GM21360 (cell line): ENCODE data around the gene DEPDC1.
A peak's percentile ranks its signal among the peaks of the same experiment; 100 is the strongest.
"Not testable (repeated sequence)": the region's sequence is repeated elsewhere in the genome, so short reads cannot be mapped to it uniquely, and the experiment has no call there.

Experiments
- ATAC-seq: cut with Tn5 transposase; IDR thresholded peaks from one replicate; pipeline ENCODE4 v1.9.1; 2021; ENCODE audit warnings: mild to moderate bottlenecking, moderate library complexity; ENCODE audit not compliant: unreplicated experiment

The DEPDC1 gene

GRCh38 chr1:68479501-68479900 is 17.4 kb downstream of the DEPDC1 start:
- ATAC-seq, result no peak

GRCh38 chr1:68478662-68479061 is 18.2 kb downstream of the DEPDC1 start:
- ATAC-seq, result no peak

GRCh38 chr1:68476626-68477025 is 20.3 kb downstream of the DEPDC1 start:
- ATAC-seq, result not testable (repeated sequence)

GRCh38 chr1:68473060-68473459 is 23.8 kb downstream of the DEPDC1 start:
- no peak for ATAC-seq

- ATAC-seq, result no peak
Measured at GRCh38 chr1:68470388-68470970, 26.4 kb downstream of the DEPDC1 start.

GRCh38 chr1:68464891-68465290 is 32.0 kb downstream of the DEPDC1 start:
- ATAC-seq, result no peak

- no peak for ATAC-seq
Measured at GRCh38 chr1:68460935-68461334, 35.9 kb downstream of the DEPDC1 start.

GRCh38 chr1:68459796-68460195 is 37.1 kb downstream of the DEPDC1 start:
- no peak for ATAC-seq

GRCh38 chr1:68459091-68459490 is 37.8 kb downstream of the DEPDC1 start:
- no peak for ATAC-seq

GRCh38 chr1:68456202-68456601 is 40.7 kb downstream of the DEPDC1 start:
- no peak for ATAC-seq

GRCh38 chr1:68454534-68454933 is 42.3 kb downstream of the DEPDC1 start:
- ATAC-seq, result peak; percentile 63

GRCh38 chr1:68453060-68453670 is 43.7 kb downstream of the DEPDC1 start:
- ATAC-seq, result no peak

- no peak for ATAC-seq
Measured at GRCh38 chr1:68449901-68450300, 47.0 kb downstream of the DEPDC1 start, which contains the start of gene RPE65. Gene RPE65 (minus strand): TSS chr1:68449954. CDS start chr1:68449905, 49 bp downstream.

- no peak for ATAC-seq
Measured at GRCh38 chr1:68448365-68448764, 48.5 kb downstream of the DEPDC1 start.

GRCh38 chr1:68445709-68446108 is 51.2 kb downstream of the DEPDC1 start:
- ATAC-seq, result no peak

- ATAC-seq, result peak; percentile 75
Measured at GRCh38 chr1:68442822-68443556, 53.9 kb downstream of the DEPDC1 start.

- ATAC-seq, result no peak
Measured at GRCh38 chr1:68442006-68442405, 54.9 kb downstream of the DEPDC1 start.

GRCh38 chr1:68438310-68438709 is 58.6 kb downstream of the DEPDC1 start:
- ATAC-seq, result peak; percentile 56

GRCh38 chr1:68433395-68433794 is 63.5 kb downstream of the DEPDC1 start:
- no peak for ATAC-seq

- no peak for ATAC-seq
Measured at GRCh38 chr1:68431076-68431475, 65.8 kb downstream of the DEPDC1 start.

GRCh38 chr1:68429233-68429808 is 67.6 kb downstream of the DEPDC1 start:
- no peak for ATAC-seq

GRCh38 chr1:68426594-68426993 is 70.3 kb downstream of the DEPDC1 start:
- no peak for ATAC-seq
